HCT116 (cell line): ENCODE results near the gene SP9. TPM values are rescaled to one million over a fixed set of nuclear protein-coding genes. Genes with fewer than 3 reads are reported as not detected.

Source experiments
- ATAC-seq: fragments of 200-7000 bp; cut with Tn5 transposase; 2 replicates; pipeline ENCODE4 v1.9.1; 2020; ENCODE audit warnings: mild to moderate bottlenecking, moderate library complexity
- BruUV-seq: library from RNA; stranded (reverse); fragments of 400-500 nt; replicated peaks from 2 replicates; lab custom pipeline; 2021; lab: Mats Ljungman, UMichigan
- CTCF ChIA-PET: fragments of 300-600 bp; sonication (Branson Sonifier 250); formaldehyde crosslinking; loops from one replicate; lab custom pipeline; 2021; ENCODE audit warnings: antibody characterized with exemption; lab: Charles Lee
- POLR2A ChIA-PET: fragments of 300-600, 350-600 bp; sonication (Branson Sonifier 250); formaldehyde crosslinking; loops from one replicate; lab custom pipeline; 2021; ENCODE audit warnings: antibody characterized with exemption; lab: Charles Lee
- RAD21 ChIA-PET, 2 experiments: fragments of 300-600 bp; sonication (Branson Sonifier 250); formaldehyde crosslinking; loops; one replicate each; lab custom pipeline; 2023; ENCODE audit warnings: low total read pairs in 2 of 2; ENCODE audit not compliant: uncharacterized antibody in 2 of 2, unreplicated experiment in 2 of 2, low non-redundant PET in 1 of 2; lab: Charles Lee
- DNase-seq: peaks from one replicate; pipeline ENCODE4 v3.0.0-alpha.2; 2010; ENCODE audit warnings: low read depth, low spot score
- H2AFZ ChIP-seq: fragments of 200-600 bp; shearing (Covaris generic), sonication (generic); 2 replicates; pipeline ENCODE4 v1.6.1; 2017; ENCODE audit warnings: low read depth, mixed run types, mixed read lengths, antibody characterized with exemption, low read length; ENCODE audit not compliant: poor library complexity, severe bottlenecking
- H3K27ac ChIP-seq: 2 replicates; pipeline ENCODE4 v1.5.1; 2012; ENCODE audit warnings: low read depth, low read length
- H3K27me3 ChIP-seq: fragments of 200-600 bp; sonication (generic); 2 replicates; pipeline ENCODE4 v1.6.1; 2016; ENCODE audit warnings: mixed run types, low read length, mixed read lengths; ENCODE audit not compliant: insufficient read depth
- H3K36me3 ChIP-seq, 2 experiments: fragments of 200-500 bp in 1 of 2; fragments of 200-600 bp in 1 of 2; sonication (Bioruptor generic) in 1 of 2; sonication (generic) in 1 of 2; 2 replicates each; pipeline versions ENCODE4 v1.5.1 to v1.6.1; 2014 to 2016; ENCODE audit warnings: low read length in 2 of 2, inconsistent platforms in 1 of 2, mixed read lengths in 1 of 2, mixed run types in 1 of 2; ENCODE audit not compliant: insufficient read depth in 2 of 2, control insufficient read depth in 1 of 2
- H3K4me1 ChIP-seq, 2 experiments: fragments of 200-600 bp in 1 of 2; sonication (generic) in 1 of 2; 2 replicates each; pipeline versions ENCODE4 v1.5.1 to v1.6.1; 2012 to 2017; ENCODE audit warnings: low read length in 2 of 2, inconsistent platforms in 1 of 2, mild to moderate bottlenecking in 1 of 2, mixed read lengths in 1 of 2, mixed run types in 1 of 2, moderate library complexity in 1 of 2; ENCODE audit not compliant: insufficient read depth in 2 of 2, control insufficient read depth in 1 of 2
- H3K4me2 ChIP-seq: fragments of 200-600 bp; sonication (generic); 2 replicates; pipeline ENCODE4 v1.6.1; 2017; ENCODE audit warnings: mixed run types, low read length, mixed read lengths
- H3K4me3 ChIP-seq, 2 experiments: fragments of 200-600 bp in 1 of 2; sonication (generic) in 1 of 2; replicated peaks in 1 of 2; 2 replicates each; pipeline ENCODE4 v1.5.1; 2011 to 2016; ENCODE audit warnings: low read length in 2 of 2, control low read depth in 1 of 2, low read depth in 1 of 2, mild to moderate bottlenecking in 1 of 2, mixed read lengths in 1 of 2, mixed run types in 1 of 2
- H3K79me2 ChIP-seq: fragments of 200-600 bp; sonication (generic); 2 replicates; pipeline ENCODE4 v1.6.1; 2017; ENCODE audit warnings: mild to moderate bottlenecking, mixed run types, low read length, moderate library complexity, mixed read lengths; ENCODE audit not compliant: insufficient read depth
- H3K9ac ChIP-seq: fragments of 200-600 bp; sonication (generic); 2 replicates; pipeline ENCODE4 v1.6.1; 2016; ENCODE audit warnings: low read length, mixed read lengths
- H3K9me2 ChIP-seq: fragments of 200-600 bp; sonication (generic), shearing (Covaris generic); 2 replicates; pipeline ENCODE4 v1.6.1; 2017; ENCODE audit warnings: mixed run types, mild to moderate bottlenecking, moderate library complexity; ENCODE audit not compliant: insufficient read depth
- H3K9me3 ChIP-seq, 2 experiments: fragments of 200-500 bp in 1 of 2; fragments of 200-600 bp in 1 of 2; sonication (Bioruptor generic) in 1 of 2; sonication (generic) in 1 of 2; 2 replicates each; pipeline ENCODE4 v1.6.1; 2014 to 2017; ENCODE audit warnings: low read length in 2 of 2, mixed read lengths in 2 of 2, inconsistent platforms in 1 of 2, low read depth in 1 of 2, mild to moderate bottlenecking in 1 of 2, mixed run types in 1 of 2, moderate library complexity in 1 of 2; ENCODE audit not compliant: control insufficient read depth in 1 of 2, insufficient read depth in 1 of 2
- H4K20me1 ChIP-seq: fragments of 200-600 bp; sonication (generic), shearing (Covaris generic); 2 replicates; pipeline ENCODE4 v1.6.1; 2017; ENCODE audit warnings: mixed run types, mild to moderate bottlenecking, moderate library complexity; ENCODE audit not compliant: insufficient read depth
- CBX3 ChIP-seq: IDR thresholded peaks from 2 replicates; pipeline ENCODE4 v1.6.1; 2012; ENCODE audit warnings: low read depth
- ELF1 ChIP-seq: IDR thresholded peaks from 2 replicates; pipeline ENCODE4 v1.6.1; 2012; ENCODE audit warnings: low read depth, borderline replicate concordance
- EZH2phosphoT487 ChIP-seq: fragments of 200-600 bp; IDR thresholded peaks from 2 replicates; pipeline ENCODE4 v1.6.1; 2018; ENCODE audit warnings: antibody characterized with exemption, borderline replicate concordance
- FOSL1 ChIP-seq: IDR thresholded peaks from 2 replicates; pipeline ENCODE4 v1.6.1; 2012; ENCODE audit warnings: low read depth
- POLR2AphosphoS5 ChIP-seq: IDR thresholded peaks from 2 replicates; pipeline ENCODE4 v1.6.1; 2011; ENCODE audit warnings: mild to moderate bottlenecking, low read depth, low read length, moderate library complexity
- RAD21 ChIP-seq: IDR thresholded peaks from 2 replicates; pipeline ENCODE4 v1.6.1; 2012; ENCODE audit warnings: low read depth, mild to moderate bottlenecking
- SIN3A ChIP-seq: IDR thresholded peaks from 2 replicates; pipeline ENCODE4 v1.6.1; 2012; ENCODE audit warnings: low read depth
- SP1 ChIP-seq: IDR thresholded peaks from 2 replicates; pipeline ENCODE4 v1.6.1; 2012; ENCODE audit warnings: low read depth
- SRF ChIP-seq: IDR thresholded peaks from 2 replicates; pipeline ENCODE4 v1.6.1; 2012; ENCODE audit warnings: low read depth
- TCF7L2 ChIP-seq: IDR thresholded peaks from 2 replicates; pipeline ENCODE4 v1.7.0; 2011; ENCODE audit warnings: borderline replicate concordance, inconsistent platforms; ENCODE audit not compliant: insufficient read depth, insufficient read length; ENCODE audit errors: extremely low read depth
- YY1 ChIP-seq: IDR thresholded peaks from 2 replicates; pipeline ENCODE4 v1.6.1; 2011; ENCODE audit warnings: low read length, low read depth, moderate library complexity, mild to moderate bottlenecking; ENCODE audit not compliant: insufficient replicate concordance; ENCODE audit errors: extremely low read depth
- ZFX ChIP-seq: fragments of 450-650 bp; IDR thresholded peaks from 2 replicates; pipeline ENCODE4 v1.6.1; 2017
- ZNF274 ChIP-seq: fragments of 200-500 bp; sonication (Bioruptor generic); IDR thresholded peaks from 2 replicates; pipeline ENCODE4 v1.6.1; 2014; ENCODE audit warnings: mild to moderate bottlenecking, low read depth, low read length, inconsistent platforms
- intact Hi-C: fragments of 100-400 bp; cut with micrococcal nuclease; formaldehyde crosslinking; loops from 2 replicates; pipeline ENCODE4 v1.10.0; 2022
- total RNA-seq: library from RNA; stranded (reverse); gene quantifications from one replicate; pipeline ENCODE4 v1.2.1, GENCODE V29; 2021; ENCODE audit not compliant: unreplicated experiment
- TF ChIP-seq, protein P1 (sequence below): IDR thresholded peaks from 2 replicates; pipeline ENCODE4 v1.6.1; 2012; ENCODE audit warnings: low read depth
- TF ChIP-seq, protein P2 (sequence below): IDR thresholded peaks from 2 replicates; pipeline ENCODE4 v1.6.1; 2011; ENCODE audit warnings: mild to moderate bottlenecking, low read length, moderate library complexity; ENCODE audit not compliant: insufficient replicate concordance; ENCODE audit errors: extremely low read depth
- TF ChIP-seq, protein P3 (sequence below): IDR thresholded peaks from 2 replicates; pipeline ENCODE4 v1.6.1; 2012

SP9 gene
- total RNA-seq, 1 experiment from 2014 or later: 0.69 TPM

DNA sequence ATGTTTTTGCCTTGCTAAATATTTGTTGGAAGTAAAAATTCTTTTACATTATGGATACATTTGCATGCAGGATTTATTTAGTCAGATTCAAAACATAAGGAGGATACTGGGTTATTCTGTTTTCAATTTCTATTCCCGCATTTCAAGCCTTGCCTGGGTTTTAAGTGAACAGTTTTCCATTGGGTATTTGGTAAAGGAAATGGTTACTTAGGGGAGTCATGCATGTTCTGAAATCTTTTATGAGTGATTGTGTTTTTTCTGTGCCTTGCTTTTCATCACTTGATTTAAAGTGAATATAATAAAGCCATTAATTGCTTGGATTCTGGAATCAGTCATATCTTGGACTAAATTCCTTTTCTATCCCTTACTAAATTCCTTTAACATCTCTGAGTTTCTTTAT, 12.0 kb upstream of the SP9 start:
- Histone ChIP-seq H3K27ac (no peak overlapping the region), H3K36me3 (no peaks in the 10 kb centered on the region), H4K20me1 (no peaks in the 10 kb centered on the region), H2AFZ (no peak overlapping the region), H3K4me1 (no peaks in the 10 kb centered on the region), H3K79me2 (no peaks in the 10 kb centered on the region), H3K27me3 (no peaks in the 10 kb centered on the region), H3K9ac (no peak overlapping the region), H3K4me3 (no peak overlapping the region), H3K9me3 (no peaks in the 10 kb centered on the region), H3K4me2 (no peak overlapping the region), H3K9me2 (no peaks in the 10 kb centered on the region)
- TF ChIP-seq SP1 (no peak), SIN3A (no peak), ZNF274 (no peak)
- ChIA-PET RAD21 (no interaction called here), CTCF (no interaction called here), POLR2A (no interaction called here)
- intact Hi-C loops: no loop called here
- ATAC-seq (no peak), DNase-seq (no peak)
- BruUV-seq: no TSS peak

DNA sequence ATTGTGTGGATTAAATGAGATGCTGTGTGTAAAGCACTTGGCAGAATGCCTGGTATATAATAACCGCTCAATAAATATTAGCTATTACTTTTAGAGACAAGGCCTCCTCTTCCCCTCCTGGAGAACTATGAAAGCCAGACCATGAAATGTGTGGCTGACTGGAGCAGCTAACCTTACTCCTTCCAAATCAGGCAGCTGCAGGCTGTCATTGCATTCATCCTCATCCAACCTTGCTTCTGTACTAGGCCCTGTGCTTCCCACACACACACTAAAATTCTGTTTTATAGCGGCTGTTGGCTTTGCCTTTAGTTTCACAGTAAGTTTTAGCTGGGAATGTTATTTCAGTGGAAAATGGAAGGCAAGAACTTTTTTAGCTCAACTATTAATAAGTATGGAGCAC, 10.2 kb upstream of the SP9 start:
- no peaks in the 10 kb centered on the region for H3K36me3 ChIP-seq
- ChIA-PET POLR2A (interaction anchor here (0.9 kb wide), 1 partner anchor 12 kb away, joined by 3 read pairs; no protein-coding TSS in a partner anchor), RAD21 (no interaction called here), CTCF (interaction anchor here (1.1 to 1.3 kb wide), 2 partner anchors 12 to 17 kb away, joined by 3 to 5 read pairs; no protein-coding TSS in a partner anchor)
- DNase-seq (no peak), ATAC-seq (no peak)
- no peaks in the 10 kb centered on the region for H3K79me2 ChIP-seq
- no peak overlapping the region for H2AFZ ChIP-seq
- no peaks in the 10 kb centered on the region for H4K20me1 ChIP-seq
- no peak overlapping the region for H3K9ac ChIP-seq
- intact Hi-C loops: no loop called here
- no peaks in the 10 kb centered on the region for H3K9me3 ChIP-seq
- no TSS peak for BruUV-seq
- H3K27me3 ChIP-seq: no peaks in the 10 kb centered on the region
- no peaks in the 10 kb centered on the region for H3K9me2 ChIP-seq
- H3K4me2 ChIP-seq: no peak overlapping the region
- H3K4me1 ChIP-seq: no peaks in the 10 kb centered on the region
- no peak overlapping the region for H3K4me3 ChIP-seq
- no peak overlapping the region for H3K27ac ChIP-seq
- TF ChIP-seq ZFX: no peak
- TF ChIP-seq, protein P1, sequence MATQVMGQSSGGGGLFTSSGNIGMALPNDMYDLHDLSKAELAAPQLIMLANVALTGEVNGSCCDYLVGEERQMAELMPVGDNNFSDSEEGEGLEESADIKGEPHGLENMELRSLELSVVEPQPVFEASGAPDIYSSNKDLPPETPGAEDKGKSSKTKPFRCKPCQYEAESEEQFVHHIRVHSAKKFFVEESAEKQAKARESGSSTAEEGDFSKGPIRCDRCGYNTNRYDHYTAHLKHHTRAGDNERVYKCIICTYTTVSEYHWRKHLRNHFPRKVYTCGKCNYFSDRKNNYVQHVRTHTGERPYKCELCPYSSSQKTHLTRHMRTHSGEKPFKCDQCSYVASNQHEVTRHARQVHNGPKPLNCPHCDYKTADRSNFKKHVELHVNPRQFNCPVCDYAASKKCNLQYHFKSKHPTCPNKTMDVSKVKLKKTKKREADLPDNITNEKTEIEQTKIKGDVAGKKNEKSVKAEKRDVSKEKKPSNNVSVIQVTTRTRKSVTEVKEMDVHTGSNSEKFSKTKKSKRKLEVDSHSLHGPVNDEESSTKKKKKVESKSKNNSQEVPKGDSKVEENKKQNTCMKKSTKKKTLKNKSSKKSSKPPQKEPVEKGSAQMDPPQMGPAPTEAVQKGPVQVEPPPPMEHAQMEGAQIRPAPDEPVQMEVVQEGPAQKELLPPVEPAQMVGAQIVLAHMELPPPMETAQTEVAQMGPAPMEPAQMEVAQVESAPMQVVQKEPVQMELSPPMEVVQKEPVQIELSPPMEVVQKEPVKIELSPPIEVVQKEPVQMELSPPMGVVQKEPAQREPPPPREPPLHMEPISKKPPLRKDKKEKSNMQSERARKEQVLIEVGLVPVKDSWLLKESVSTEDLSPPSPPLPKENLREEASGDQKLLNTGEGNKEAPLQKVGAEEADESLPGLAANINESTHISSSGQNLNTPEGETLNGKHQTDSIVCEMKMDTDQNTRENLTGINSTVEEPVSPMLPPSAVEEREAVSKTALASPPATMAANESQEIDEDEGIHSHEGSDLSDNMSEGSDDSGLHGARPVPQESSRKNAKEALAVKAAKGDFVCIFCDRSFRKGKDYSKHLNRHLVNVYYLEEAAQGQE: no peak
- TF ChIP-seq RAD21: no peak
- TF ChIP-seq YY1: no peak
- TF ChIP-seq, protein P2, sequence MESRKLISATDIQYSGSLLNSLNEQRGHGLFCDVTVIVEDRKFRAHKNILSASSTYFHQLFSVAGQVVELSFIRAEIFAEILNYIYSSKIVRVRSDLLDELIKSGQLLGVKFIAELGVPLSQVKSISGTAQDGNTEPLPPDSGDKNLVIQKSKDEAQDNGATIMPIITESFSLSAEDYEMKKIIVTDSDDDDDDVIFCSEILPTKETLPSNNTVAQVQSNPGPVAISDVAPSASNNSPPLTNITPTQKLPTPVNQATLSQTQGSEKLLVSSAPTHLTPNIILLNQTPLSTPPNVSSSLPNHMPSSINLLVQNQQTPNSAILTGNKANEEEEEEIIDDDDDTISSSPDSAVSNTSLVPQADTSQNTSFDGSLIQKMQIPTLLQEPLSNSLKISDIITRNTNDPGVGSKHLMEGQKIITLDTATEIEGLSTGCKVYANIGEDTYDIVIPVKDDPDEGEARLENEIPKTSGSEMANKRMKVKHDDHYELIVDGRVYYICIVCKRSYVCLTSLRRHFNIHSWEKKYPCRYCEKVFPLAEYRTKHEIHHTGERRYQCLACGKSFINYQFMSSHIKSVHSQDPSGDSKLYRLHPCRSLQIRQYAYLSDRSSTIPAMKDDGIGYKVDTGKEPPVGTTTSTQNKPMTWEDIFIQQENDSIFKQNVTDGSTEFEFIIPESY: no peak
- TF ChIP-seq CBX3: no peak
- TF ChIP-seq FOSL1: no peak
- TF ChIP-seq POLR2AphosphoS5: no peak
- no peak for TF ChIP-seq SP1
- no peak for TF ChIP-seq EZH2phosphoT487
- no peak for TF ChIP-seq ELF1
- TF ChIP-seq SRF: no peak
- TF ChIP-seq, protein P3, sequence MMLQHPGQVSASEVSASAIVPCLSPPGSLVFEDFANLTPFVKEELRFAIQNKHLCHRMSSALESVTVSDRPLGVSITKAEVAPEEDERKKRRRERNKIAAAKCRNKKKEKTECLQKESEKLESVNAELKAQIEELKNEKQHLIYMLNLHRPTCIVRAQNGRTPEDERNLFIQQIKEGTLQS: no peak
- TF ChIP-seq TCF7L2: no peak
